Gastroesophageal sphincter (tissue), 4 donors: ENCODE measurements around the gene GRIN1. TPM values are rescaled to one million over a fixed set of nuclear protein-coding genes. Genes with fewer than 3 reads are reported as not detected.
A peak's percentile ranks its signal among the peaks of the same experiment; 100 is the strongest.

Experiments
- ATAC-seq: fragments of 150-250 bp; one replicate; pipeline ENCODE4 v1.9.1; 2016; ENCODE audit warnings: mild to moderate bottlenecking, moderate library complexity
- H3K27ac ChIP-seq, 4 donors: fragments of 200-600 bp; sonication (generic) in 3 of 4; 1 replicate in 3 of 4; 2 replicates in 1 of 4; pipeline ENCODE4 v1.5.1; 2016 to 2019
- H3K27me3 ChIP-seq: fragments of 200-600 bp; sonication (generic); one replicate; pipeline ENCODE4 v1.5.1; 2019
- H3K36me3 ChIP-seq, 2 donors: fragments of 200-600 bp; sonication (generic); one replicate each; pipeline ENCODE4 v1.5.1; 2019; ENCODE audit warnings: control low read depth in 1 of 2
- H3K4me1 ChIP-seq, 3 donors: fragments of 200-600 bp; sonication (generic); 1 replicate in 2 of 3; 2 replicates in 1 of 3; pipeline ENCODE4 v1.5.1; 2016 to 2019; ENCODE audit warnings: control low read depth in 2 of 3
- H3K4me3 ChIP-seq, 2 donors: fragments of 200-600 bp; sonication (generic); one replicate each; pipeline ENCODE4 v1.5.1; 2019; ENCODE audit warnings: mild to moderate bottlenecking in 1 of 2, moderate library complexity in 1 of 2
- H3K9me3 ChIP-seq, 3 donors: fragments of 200-600 bp; sonication (generic); one replicate each; pipeline ENCODE4 v1.5.1; 2017 to 2019; ENCODE audit warnings: control low read depth in 2 of 3
- CTCF ChIP-seq, 4 experiments: fragments of 200-600 bp in 2 of 4; fragments of 450-650 bp in 2 of 4; sonication (generic) in 1 of 4; IDR thresholded peaks; one replicate each; pipeline ENCODE4 v1.5.1; 2017 to 2019; ENCODE audit warnings: antibody characterized with exemption in 4 of 4, mild to moderate bottlenecking in 2 of 4, moderate library complexity in 2 of 4
- EP300 ChIP-seq: sonication (generic); formaldehyde crosslinking; IDR thresholded peaks from one replicate; pipeline ENCODE4 v1.6.1; 2017; ENCODE audit warnings: antibody characterized with exemption, mild to moderate bottlenecking
- POLR2A ChIP-seq, 2 donors: fragments of 450-650 bp; IDR thresholded peaks; one replicate each; pipeline ENCODE4 v1.6.1; 2017; ENCODE audit warnings: antibody characterized with exemption in 2 of 2, mild to moderate bottlenecking in 2 of 2, moderate library complexity in 1 of 2
- POLR2AphosphoS5 ChIP-seq: sonication (generic); formaldehyde crosslinking; IDR thresholded peaks from one replicate; pipeline ENCODE4 v1.6.1; 2017; ENCODE audit warnings: antibody characterized with exemption
- WGBS, 2 donors: methylation state at CpG; one replicate each; pipeline ENCODE4 v1.1.5; 2018; ENCODE audit warnings: low coverage in 1 of 2; 5-methylcytosine and 5-hydroxymethylcytosine counted together
- total RNA-seq, 4 donors: library from RNA; depleted of rRNA; stranded (reverse); fragments of >200 nt; gene quantifications; one replicate each; pipeline ENCODE4 v1.1.0, GENCODE V29; 2016

GRIN1 gene
- total RNA-seq, 4 donors from 2014 or later: 0.08 to 0.13 TPM; not detected in 2

- 40% methylated on average over 1 of the region's 34 CpGs; no CpG with 5 or more reads in 1 of the 2 donors for WGBS, 2 donors
- no peak for ATAC-seq
- no peak overlapping the region for H3K4me3 ChIP-seq
- no peak overlapping the region for H3K27ac ChIP-seq
- H3K36me3 ChIP-seq: peaks cover 0 to 31% of the 10 kb centered on the region in 2 donors
- peaks cover 48% of the 10 kb centered on the region for H3K27me3 ChIP-seq
- H3K4me1 ChIP-seq: peaks cover 0 to 9% (median under 1%) of the 10 kb centered on the region in 3 donors
- no peaks in the 10 kb centered on the region for H3K9me3 ChIP-seq
- TF ChIP-seq POLR2AphosphoS5: no peak
- no peak for TF ChIP-seq CTCF (IDR thresholded peaks at IDR 0.05)
- no peak for TF ChIP-seq POLR2A (IDR thresholded peaks at IDR 0.05)
- no peak for TF ChIP-seq EP300
Measured at GRCh38 chr9:137174722-137175293, 35.9 kb downstream of the GRIN1 start.

GRCh38 chr9:137175345-137175961, 36.5 kb downstream of the GRIN1 start:
- peaks cover 0 to 7% (median 0%) of the 10 kb centered on the region in 3 donors for H3K4me1 ChIP-seq
- no CpG with 5 or more reads among the region's 33 CpGs for WGBS, 2 donors
- peaks cover 42% of the 10 kb centered on the region for H3K27me3 ChIP-seq
- no peak for ATAC-seq
- peaks cover 0 to 38% of the 10 kb centered on the region in 2 donors for H3K36me3 ChIP-seq
- H3K4me3 ChIP-seq: no peak overlapping the region
- H3K9me3 ChIP-seq: no peaks in the 10 kb centered on the region
- TF ChIP-seq CTCF (IDR thresholded peaks at IDR 0.05): no peak
- TF ChIP-seq POLR2A (IDR thresholded peaks at IDR 0.05): no peak
- TF ChIP-seq POLR2AphosphoS5: no peak
- TF ChIP-seq EP300: no peak
- no peak overlapping the region for H3K27ac ChIP-seq

GRCh38 chr9:137176302-137177182, 37.6 kb downstream of the GRIN1 start:
- ATAC-seq: peak; percentile 23
- no peak overlapping the region for H3K4me3 ChIP-seq
- peaks cover 0 to 49% of the 10 kb centered on the region in 2 donors for H3K36me3 ChIP-seq
- TF ChIP-seq POLR2AphosphoS5 (no peak), POLR2A (IDR thresholded peaks at IDR 0.05) (no peak), EP300 (no peak), CTCF (IDR thresholded peaks at IDR 0.05) (peak in 3 of 4 experiments; percentile 29 to 33 (median 30))
- H3K9me3 ChIP-seq: no peaks in the 10 kb centered on the region
- H3K4me1 ChIP-seq: peaks cover 0 to 7% (median 0%) of the 10 kb centered on the region in 3 donors
- 32 to 43% methylated on average over 6 to 12 of the region's 17 CpGs for WGBS, 2 donors
- no peak overlapping the region for H3K27ac ChIP-seq
- peaks cover 31% of the 10 kb centered on the region for H3K27me3 ChIP-seq

- 60% methylated on average over 2 of the region's 23 CpGs; no CpG with 5 or more reads in 1 of the 2 donors for WGBS, 2 donors
- H3K36me3 ChIP-seq: peaks cover 0 to 67% of the 10 kb centered on the region in 2 donors
- ATAC-seq: no peak
- no peak overlapping the region for H3K4me3 ChIP-seq
- H3K9me3 ChIP-seq: no peaks in the 10 kb centered on the region
- no peak for TF ChIP-seq CTCF (IDR thresholded peaks at IDR 0.05)
- no peak for TF ChIP-seq POLR2AphosphoS5
- no peak for TF ChIP-seq EP300
- no peak for TF ChIP-seq POLR2A (IDR thresholded peaks at IDR 0.05)
- peaks cover 0 to 7% (median 0%) of the 10 kb centered on the region in 3 donors for H3K4me1 ChIP-seq
- H3K27ac ChIP-seq: no peak overlapping the region
- H3K27me3 ChIP-seq: peaks cover 12% of the 10 kb centered on the region
Measured at GRCh38 chr9:137178201-137178938, 39.4 kb downstream of the GRIN1 start.
